ENCODE results near the gene PITPNB.

The PITPNB gene

DNA sequence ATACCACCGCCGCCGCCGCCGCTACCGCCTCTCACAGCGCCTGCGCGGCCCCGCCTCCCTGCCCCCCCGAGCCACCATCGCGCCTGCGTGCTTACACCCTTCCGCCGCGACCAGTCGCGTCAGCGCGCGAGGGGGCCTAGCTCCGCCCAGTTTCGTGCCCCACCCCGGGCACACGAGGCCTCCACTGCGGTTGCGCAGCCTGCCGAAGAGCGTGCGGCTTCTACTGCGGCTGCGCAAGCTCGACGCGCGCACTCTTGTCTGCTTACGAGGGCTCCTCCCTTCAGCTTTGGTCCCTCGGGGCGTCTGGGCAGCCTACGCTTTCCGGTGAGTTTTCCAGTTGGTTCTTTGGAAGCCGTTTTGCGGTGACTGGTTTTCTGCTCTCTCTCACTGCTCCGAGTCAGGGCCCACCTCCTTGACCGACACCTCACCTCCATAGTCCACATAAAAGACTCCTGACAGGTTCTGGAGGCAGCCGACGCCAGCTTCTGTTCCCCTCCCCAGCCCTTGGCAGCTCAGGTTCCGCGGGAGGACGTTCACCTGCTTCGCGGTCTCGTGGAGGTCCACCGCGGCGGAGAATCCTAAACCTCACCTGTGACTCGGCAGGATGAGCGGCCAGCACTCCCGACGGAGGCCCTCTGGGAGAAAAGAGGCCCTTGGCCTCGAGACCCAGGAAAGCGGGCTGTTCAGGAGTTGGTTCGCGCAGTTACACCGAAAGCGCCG, at the start of gene PITPNB:
TSS of gene PITPNB (minus strand) at position 35 of the 720 bp plus-strand sequence. CDS start 65 bp downstream, outside the sequence.
- FAIRE-seq, result peak; percentile 51
- peak; percentile 94 for DNase-seq (ENCODE audit: low spot score)

DNA sequence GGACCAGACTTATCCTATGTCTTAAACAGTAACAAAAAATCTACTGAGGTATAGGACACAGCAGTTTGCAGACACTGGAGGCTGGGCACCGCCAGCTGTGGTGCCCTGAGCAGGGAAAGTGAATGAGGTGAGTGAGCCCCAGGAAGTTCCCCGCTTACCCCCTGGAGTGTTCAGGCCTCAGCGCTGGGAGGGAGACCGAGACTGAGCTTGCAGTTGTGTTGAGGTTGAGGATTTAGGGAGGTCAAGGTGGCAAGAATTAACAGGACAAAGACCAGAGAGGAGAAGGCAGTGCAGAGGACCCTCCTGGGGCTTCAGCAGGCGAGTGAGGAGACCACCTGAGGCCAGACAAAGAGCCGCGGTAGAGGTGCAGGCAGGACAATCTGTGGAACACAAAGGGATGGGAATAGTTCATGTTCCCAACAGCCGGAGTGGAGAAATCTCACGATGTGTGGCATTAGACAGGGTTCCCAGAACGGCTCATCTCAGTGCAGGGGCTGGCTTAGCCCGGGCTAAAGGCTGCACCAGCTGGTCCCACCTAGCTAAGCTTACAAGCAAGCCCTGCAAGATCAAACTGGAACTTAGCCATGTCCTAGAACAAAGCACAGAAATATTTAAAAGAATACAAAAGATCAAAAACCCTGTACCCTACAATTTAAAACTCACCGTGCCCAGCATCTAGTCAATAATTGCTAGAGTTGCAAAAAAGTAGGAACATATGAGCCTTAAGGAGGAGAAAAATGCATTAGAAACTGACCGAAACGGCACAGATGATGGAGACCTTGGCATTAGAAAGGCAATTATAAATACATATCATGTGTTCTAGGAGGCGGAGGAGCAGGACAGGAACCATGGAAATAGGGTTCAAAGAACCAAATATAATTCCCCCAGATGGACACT, 47.4 kb upstream of the PITPNB start:
- DNase-seq (ENCODE audit: low spot score) (no peak), FAIRE-seq (no peak)

GRCh38 chr22:27962268-27963044, 43.4 kb upstream of the PITPNB start:
- DNase-seq (ENCODE audit: low spot score) (no peak), FAIRE-seq (no peak)

GRCh38 chr22:27961680-27962079, 42.6 kb upstream of the PITPNB start:
- DNase-seq (ENCODE audit: low spot score) (no peak), FAIRE-seq (no peak)

GRCh38 chr22:27961182-27961581, 42.1 kb upstream of the PITPNB start:
- FAIRE-seq (no peak), DNase-seq (ENCODE audit: low spot score) (no peak)

GRCh38 chr22:27959335-27960090, 40.5 kb upstream of the PITPNB start:
- DNase-seq (ENCODE audit: low spot score), result no peak
- no peak for FAIRE-seq

GRCh38 chr22:27952779-27953178, 33.7 kb upstream of the PITPNB start:
- FAIRE-seq (no peak), DNase-seq (ENCODE audit: low spot score) (no peak)

DNA sequence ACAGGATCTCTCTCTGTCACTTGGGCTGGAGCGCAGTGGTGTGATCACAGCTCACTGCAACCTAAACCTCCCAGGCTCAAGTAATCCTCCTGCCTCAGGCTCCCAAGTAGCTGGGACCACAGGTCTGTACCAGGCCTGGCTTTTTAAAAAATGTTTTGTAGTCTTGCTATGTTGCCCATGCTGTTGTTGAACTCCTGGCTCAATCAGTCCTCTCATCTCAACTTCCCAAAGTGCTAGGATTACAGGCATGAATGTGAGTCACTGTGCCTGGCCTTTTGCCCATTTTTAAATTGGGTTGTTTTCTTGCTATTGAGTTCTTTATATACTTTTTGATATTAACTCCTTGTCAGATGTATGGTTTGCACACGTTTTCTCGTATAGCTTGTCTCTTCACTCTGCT, 33.0 kb upstream of the PITPNB start:
- DNase-seq (ENCODE audit: low spot score) (no peak), FAIRE-seq (no peak)

GRCh38 chr22:27949421-27949820, 30.4 kb upstream of the PITPNB start:
- no peak for FAIRE-seq

GRCh38 chr22:27948569-27948968, 29.5 kb upstream of the PITPNB start:
- DNase-seq (ENCODE audit: low spot score) (no peak), FAIRE-seq (no peak)

More at GRCh38 chr22:27949421-27949820, 30.4 kb upstream of the PITPNB start:
- no peak for DNase-seq (ENCODE audit: low spot score)

DNA sequence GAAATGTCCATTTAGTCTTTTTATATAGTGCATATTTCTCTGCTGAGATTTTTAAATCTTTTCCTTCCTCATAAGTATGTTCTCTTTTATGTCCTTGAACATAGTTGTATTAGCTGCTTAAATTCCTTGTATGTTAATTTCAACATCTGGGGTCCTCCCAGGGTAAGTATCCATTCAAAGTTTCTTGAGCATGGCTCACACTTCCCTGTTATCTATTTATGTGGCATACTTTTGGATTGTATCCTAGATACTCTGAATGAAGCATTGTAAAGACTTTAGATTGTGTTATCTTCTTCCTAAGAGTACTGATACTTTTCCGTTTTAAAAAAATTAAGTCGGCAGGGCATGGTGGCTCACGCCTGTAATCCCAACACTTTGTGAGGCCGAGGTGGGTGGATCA, 28.4 kb upstream of the PITPNB start:
- FAIRE-seq (no peak), DNase-seq (ENCODE audit: low spot score) (no peak)

GRCh38 chr22:27941143-27941542, 22.1 kb upstream of the PITPNB start:
- DNase-seq (ENCODE audit: low spot score), result no peak
- FAIRE-seq, result no peak

DNA sequence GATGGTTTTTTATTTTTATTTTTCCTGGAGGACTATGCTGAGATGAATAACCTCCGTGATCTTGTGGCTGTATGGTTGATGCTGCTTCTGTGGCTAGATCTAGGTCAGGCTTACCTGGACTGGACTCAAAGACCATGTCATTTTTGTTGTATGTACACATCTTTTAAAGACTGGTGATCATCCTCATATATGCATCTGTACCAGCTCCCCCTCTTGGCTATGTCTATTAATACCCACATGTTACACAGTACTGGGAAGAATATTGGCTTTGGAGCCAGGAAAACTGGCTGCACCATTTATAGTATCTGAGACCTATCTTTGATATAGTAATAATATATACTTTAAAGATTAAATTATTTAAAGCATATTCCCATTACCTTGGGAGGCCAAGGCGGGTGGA, 18.4 kb upstream of the PITPNB start:
- no peak for FAIRE-seq
- DNase-seq (ENCODE audit: low spot score), result no peak

DNA sequence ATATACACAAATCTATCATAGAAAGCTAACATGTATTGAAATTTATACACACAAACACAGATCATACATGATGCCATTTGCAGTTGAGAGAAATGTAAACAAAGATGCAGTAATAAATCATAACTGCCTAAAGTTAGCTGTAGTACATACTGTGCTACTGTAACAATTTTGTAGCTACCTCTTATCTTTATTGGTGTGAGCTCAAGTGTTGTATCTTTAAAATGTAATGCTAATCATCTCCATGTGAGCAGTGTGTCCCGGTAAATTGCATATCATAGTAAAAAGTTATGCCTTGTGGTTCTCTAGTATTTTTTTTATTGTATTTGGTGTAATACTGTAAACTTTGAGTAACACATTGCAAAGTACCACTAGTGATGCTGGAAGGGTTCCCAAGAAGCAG, 16.8 kb upstream of the PITPNB start:
- DNase-seq (ENCODE audit: low spot score) (no peak), FAIRE-seq (no peak)

- DNase-seq (ENCODE audit: low spot score) (no peak), FAIRE-seq (no peak)
Measured at GRCh38 chr22:27934069-27934468, 15.0 kb upstream of the PITPNB start.

- FAIRE-seq (no peak), DNase-seq (ENCODE audit: low spot score) (no peak)
Measured at GRCh38 chr22:27933186-27933983, 14.3 kb upstream of the PITPNB start.

DNA sequence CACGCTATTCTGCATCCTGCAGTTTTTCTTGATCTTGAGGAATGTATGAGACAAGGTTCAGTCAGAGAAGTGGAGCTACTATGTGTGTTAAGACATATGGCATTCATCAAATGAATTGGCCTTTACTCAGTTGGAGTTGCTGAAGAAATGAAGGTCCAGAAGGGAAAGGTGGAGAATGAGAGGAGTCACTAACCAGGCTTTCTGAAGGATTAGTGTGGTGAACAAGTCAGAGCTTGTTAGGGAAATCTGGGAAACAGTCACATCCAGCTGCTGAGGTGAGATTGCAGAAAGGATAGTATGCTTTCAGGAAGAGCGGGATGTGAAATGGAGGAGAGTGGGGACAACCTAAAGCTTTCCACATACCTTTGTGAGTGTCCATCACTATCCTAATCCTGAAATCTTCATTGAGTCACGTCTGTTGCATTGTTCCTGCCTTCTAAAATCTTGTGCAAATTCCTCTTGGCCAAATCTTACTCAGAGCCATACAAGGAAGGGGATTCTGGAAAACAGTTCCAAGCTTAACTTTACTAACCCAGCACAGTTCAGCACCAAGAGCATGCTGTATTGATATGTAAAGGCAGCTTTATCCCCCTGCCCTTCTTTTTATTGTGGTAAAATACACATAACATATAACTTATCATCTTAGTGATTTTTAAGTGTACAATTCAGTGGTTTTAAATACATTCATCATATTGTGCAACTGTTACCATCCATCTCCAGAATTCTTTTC, 11.4 kb upstream of the PITPNB start:
- DNase-seq (ENCODE audit: low spot score) (no peak), FAIRE-seq (no peak)

GRCh38 chr22:27927608-27928007, 8.6 kb upstream of the PITPNB start:
- DNase-seq (ENCODE audit: low spot score) (no peak), FAIRE-seq (no peak)

DNA sequence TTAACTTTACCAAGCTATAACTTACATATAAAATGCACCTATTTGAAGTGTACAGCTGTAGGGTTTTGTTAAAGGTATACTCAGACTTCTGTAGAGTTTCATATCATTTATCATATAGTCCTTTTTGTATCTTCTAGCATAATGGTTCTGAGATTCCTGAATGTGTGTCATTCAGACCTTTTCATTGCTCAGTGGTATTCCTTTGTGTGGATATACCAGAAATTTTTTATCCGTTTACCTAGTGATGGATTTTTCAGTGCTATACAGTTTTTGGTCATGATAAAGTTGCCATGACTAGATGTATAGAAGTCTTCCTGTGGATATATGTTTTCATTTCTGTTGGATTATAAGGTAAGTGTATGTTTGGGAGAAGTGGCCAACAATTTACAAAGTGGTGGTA, 6.3 kb upstream of the PITPNB start:
- no peak for FAIRE-seq
- no peak for DNase-seq (ENCODE audit: low spot score)

Measured in RCC 7860 (cell line).